PC-9 (cell line): ENCODE measurements around the gene EAF2. TPM values are rescaled to one million over a fixed set of nuclear protein-coding genes. Genes with fewer than 3 reads are reported as not detected.

ENCODE experiments used
- BruUV-seq: library from RNA; stranded (reverse); fragments of 400-500 nt; replicated peaks from 2 replicates; lab custom pipeline; 2021; lab: Mats Ljungman, UMichigan
- CTCF ChIA-PET: fragments of 300-600 bp; sonication (Branson Sonifier 250); formaldehyde crosslinking; loops from one replicate; lab custom pipeline; 2022; ENCODE audit warnings: antibody characterized with exemption; lab: Charles Lee
- POLR2A ChIA-PET: fragments of 300-600 bp; sonication (Branson Sonifier 250); formaldehyde crosslinking; loops from one replicate; lab custom pipeline; 2022; ENCODE audit warnings: antibody characterized with exemption; ENCODE audit not compliant: unreplicated experiment; lab: Charles Lee
- DNase-seq, 2 experiments: peaks; one replicate each; pipeline versions ENCODE4 v3.0.0 to v3.0.0-alpha.2; 2015 to 2022; ENCODE audit warnings: mixed read lengths in 1 of 2
- H2AFZ ChIP-seq: fragments of 200-600 bp; sonication (generic); 2 replicates; pipeline ENCODE4 v1.8.1; 2017; ENCODE audit warnings: antibody characterized with exemption
- H3F3A ChIP-seq: fragments of 200-600 bp; sonication (generic); 2 replicates; pipeline ENCODE4 v1.8.1; 2017; ENCODE audit warnings: antibody characterized with exemption, mild to moderate bottlenecking, low read depth; ENCODE audit not compliant: insufficient read depth
- H3K27ac ChIP-seq: fragments of 200-600 bp; sonication (generic); 2 replicates; pipeline ENCODE4 v1.6.1; 2016; ENCODE audit warnings: mixed run types
- H3K27me3 ChIP-seq: fragments of 200-600 bp; sonication (generic); 2 replicates; pipeline ENCODE4 v1.6.1; 2016; ENCODE audit warnings: low read depth, mixed run types; ENCODE audit not compliant: insufficient read depth
- H3K36me3 ChIP-seq: fragments of 200-600 bp; sonication (generic); 2 replicates; pipeline ENCODE4 v1.6.1; 2016; ENCODE audit warnings: low read depth, mixed run types
- H3K4me1 ChIP-seq: fragments of 200-600 bp; sonication (generic); replicated peaks from 2 replicates; pipeline ENCODE4 v1.6.1; 2016; ENCODE audit warnings: mixed run types; ENCODE audit not compliant: insufficient read depth
- H3K4me2 ChIP-seq: fragments of 200-600 bp; sonication (generic); 2 replicates; pipeline ENCODE4 v1.6.1; 2017; ENCODE audit warnings: mixed run types
- H3K4me3 ChIP-seq: fragments of 200-600 bp; sonication (generic); 2 replicates; pipeline ENCODE4 v1.6.1; 2016; ENCODE audit warnings: mixed run types
- H3K79me2 ChIP-seq: fragments of 200-600 bp; sonication (generic); 2 replicates; pipeline ENCODE4 v1.6.1; 2017; ENCODE audit warnings: low read depth, mixed run types
- H3K9me2 ChIP-seq: fragments of 200-600 bp; sonication (generic); 2 replicates; pipeline ENCODE4 v1.8.1; 2017; ENCODE audit warnings: mild to moderate bottlenecking; ENCODE audit not compliant: insufficient read depth
- H3K9me3 ChIP-seq: fragments of 200-600 bp; sonication (generic); 2 replicates; pipeline ENCODE4 v1.8.1; 2016; ENCODE audit warnings: low read depth; ENCODE audit not compliant: insufficient read depth
- H4K20me1 ChIP-seq: fragments of 200-600 bp; sonication (generic); 2 replicates; pipeline ENCODE4 v1.8.1; 2017; ENCODE audit not compliant: insufficient read depth
- EZH2 ChIP-seq: fragments of 200-600 bp; sonication (generic); IDR thresholded peaks from 2 replicates; pipeline ENCODE4 v1.8.0; 2017; ENCODE audit warnings: antibody characterized with exemption, low read depth
- intact Hi-C: fragments of 100-400 bp; cut with micrococcal nuclease; formaldehyde crosslinking; loops from one replicate; pipeline ENCODE4 v1.10.0; 2022; ENCODE audit not compliant: unreplicated experiment
- total RNA-seq: library from RNA; stranded (reverse); gene quantifications from 2 replicates; pipeline ENCODE4 v1.2.3, GENCODE V29; 2021
- TF ChIP-seq, protein P1 (sequence below): fragments of 200-600 bp; sonication (generic); conservative IDR thresholded peaks from 2 replicates; pipeline ENCODE4 v1.6.1; 2017; ENCODE audit warnings: mixed run types, antibody characterized with exemption, mild to moderate bottlenecking, moderate library complexity

Gene EAF2
- total RNA-seq, 1 experiment from 2014 or later = 2.0 TPM

GRCh38 chr3:121871430-121871829 is 36.4 kb downstream of the EAF2 start:
- no peak overlapping the region for H2AFZ ChIP-seq
- no peak overlapping the region for H3K27ac ChIP-seq
- no peak for DNase-seq
- no peak overlapping the region for H3K4me2 ChIP-seq
- H4K20me1 ChIP-seq = no peaks in the 10 kb centered on the region
- CTCF ChIA-PET = no interaction called here
- no peak for TF ChIP-seq EZH2
- TF ChIP-seq, protein P1, sequence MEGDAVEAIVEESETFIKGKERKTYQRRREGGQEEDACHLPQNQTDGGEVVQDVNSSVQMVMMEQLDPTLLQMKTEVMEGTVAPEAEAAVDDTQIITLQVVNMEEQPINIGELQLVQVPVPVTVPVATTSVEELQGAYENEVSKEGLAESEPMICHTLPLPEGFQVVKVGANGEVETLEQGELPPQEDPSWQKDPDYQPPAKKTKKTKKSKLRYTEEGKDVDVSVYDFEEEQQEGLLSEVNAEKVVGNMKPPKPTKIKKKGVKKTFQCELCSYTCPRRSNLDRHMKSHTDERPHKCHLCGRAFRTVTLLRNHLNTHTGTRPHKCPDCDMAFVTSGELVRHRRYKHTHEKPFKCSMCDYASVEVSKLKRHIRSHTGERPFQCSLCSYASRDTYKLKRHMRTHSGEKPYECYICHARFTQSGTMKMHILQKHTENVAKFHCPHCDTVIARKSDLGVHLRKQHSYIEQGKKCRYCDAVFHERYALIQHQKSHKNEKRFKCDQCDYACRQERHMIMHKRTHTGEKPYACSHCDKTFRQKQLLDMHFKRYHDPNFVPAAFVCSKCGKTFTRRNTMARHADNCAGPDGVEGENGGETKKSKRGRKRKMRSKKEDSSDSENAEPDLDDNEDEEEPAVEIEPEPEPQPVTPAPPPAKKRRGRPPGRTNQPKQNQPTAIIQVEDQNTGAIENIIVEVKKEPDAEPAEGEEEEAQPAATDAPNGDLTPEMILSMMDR = no peak
- H3K9me3 ChIP-seq = no peaks in the 10 kb centered on the region
- H3F3A ChIP-seq = no peaks in the 10 kb centered on the region
- H3K4me3 ChIP-seq = no peak overlapping the region
- H3K27me3 ChIP-seq = no peaks in the 10 kb centered on the region
- POLR2A ChIA-PET = no interaction called here
- intact Hi-C loops = no loop called here
- BruUV-seq = no TSS peak
- no peaks in the 10 kb centered on the region for H3K79me2 ChIP-seq
- H3K4me1 ChIP-seq = no peaks in the 10 kb centered on the region
- no peaks in the 10 kb centered on the region for H3K9me2 ChIP-seq
- H3K36me3 ChIP-seq = no peaks in the 10 kb centered on the region

DNA sequence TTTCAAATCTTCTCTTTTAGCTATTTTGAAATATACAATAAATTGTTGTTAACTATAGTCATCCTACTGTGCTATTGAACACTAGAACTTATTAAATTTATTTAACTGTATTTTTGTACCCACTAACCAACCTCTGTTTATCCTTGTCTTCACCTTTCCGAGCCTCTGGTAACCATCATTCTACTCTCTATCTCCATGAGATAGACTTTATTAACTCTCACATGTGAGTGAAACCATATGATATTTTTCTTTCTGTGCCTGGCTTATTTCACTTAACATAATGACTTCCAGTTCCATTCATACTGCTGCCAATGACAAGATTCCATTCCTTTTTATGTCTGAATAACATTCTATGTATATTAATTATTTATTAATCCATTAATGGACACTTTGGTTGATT is 43.4 kb downstream of the EAF2 start:
- Histone ChIP-seq H3K9me3 (no peaks in the 10 kb centered on the region), H3K9me2 (no peaks in the 10 kb centered on the region), H3K4me1 (no peaks in the 10 kb centered on the region), H3K27ac (no peak overlapping the region), H3K79me2 (no peaks in the 10 kb centered on the region), H3K36me3 (no peaks in the 10 kb centered on the region), H3F3A (no peaks in the 10 kb centered on the region; the same call in 1 of the 2 replicates), H4K20me1 (no peaks in the 10 kb centered on the region), H2AFZ (no peak overlapping the region), H3K4me3 (no peak overlapping the region), H3K4me2 (no peak overlapping the region), H3K27me3 (no peaks in the 10 kb centered on the region)
- DNase-seq = no peak
- POLR2A ChIA-PET = no interaction called here
- CTCF ChIA-PET = no interaction called here
- TF ChIP-seq, protein P1 = no peak
- TF ChIP-seq EZH2 = no peak
- intact Hi-C loops = no loop called here
- BruUV-seq = no TSS peak

GRCh38 chr3:121883507-121883906 is 48.5 kb downstream of the EAF2 start:
- no peak overlapping the region for H2AFZ ChIP-seq
- H3K27ac ChIP-seq = no peak overlapping the region
- H3K4me1 ChIP-seq = no peaks in the 10 kb centered on the region
- peak in 1 of 2 experiments; percentile 52 for DNase-seq
- H3K27me3 ChIP-seq = no peaks in the 10 kb centered on the region
- H3K79me2 ChIP-seq = no peaks in the 10 kb centered on the region
- no TSS peak for BruUV-seq
- H3K4me2 ChIP-seq = no peak overlapping the region
- no peaks in the 10 kb centered on the region for H3K9me3 ChIP-seq
- intact Hi-C loops = loop anchor here (1.0 kb wide), 1 partner anchor 112 kb away; no protein-coding TSS in a partner anchor
- H3F3A ChIP-seq = no peaks in the 10 kb centered on the region; the same call in 1 of the 2 replicates
- TF ChIP-seq, protein P1 = peak; percentile 72
- no peak for TF ChIP-seq EZH2
- no peak overlapping the region for H3K4me3 ChIP-seq
- no peaks in the 10 kb centered on the region for H4K20me1 ChIP-seq
- ChIA-PET CTCF (interaction anchor here (1.2 kb wide), 1 partner anchor 112 kb away, joined by 11 read pairs; no protein-coding TSS in a partner anchor), POLR2A (interaction anchor here (0.7 kb wide), 1 partner anchor 85 kb away, joined by 3 read pairs; no protein-coding TSS in a partner anchor)
- H3K9me2 ChIP-seq = no peaks in the 10 kb centered on the region
- H3K36me3 ChIP-seq = no peaks in the 10 kb centered on the region
